SIG-M5 treated with dmso at 0.1 percent for 504 hours (cell line): Measurements from ENCODE around the gene SLCO2B1.

Experiments
- DNase-seq: peaks from one replicate; lab custom pipeline; 2025; ENCODE audit not compliant: unreplicated experiment; lab: John Stamatoyannopoulos, UW

SLCO2B1 gene

GRCh38 chr11:75214843-75215242, 63.9 kb downstream of the SLCO2B1 start:
- DNase-seq, result no peak

- DNase-seq, result no peak
Observed at GRCh38 chr11:75219869-75220268, 69.0 kb downstream of the SLCO2B1 start.

- no peak for DNase-seq
Observed at GRCh38 chr11:75223954-75224643, 73.2 kb downstream of the SLCO2B1 start.

GRCh38 chr11:75225794-75226193, 74.9 kb downstream of the SLCO2B1 start:
- no peak for DNase-seq

- no peak for DNase-seq
Observed at GRCh38 chr11:75229466-75229865, 78.6 kb downstream of the SLCO2B1 start.

- no peak for DNase-seq
Observed at GRCh38 chr11:75230621-75231020, 79.7 kb downstream of the SLCO2B1 start.

- peak; percentile 51 for DNase-seq
Observed at GRCh38 chr11:75233754-75234172, 82.9 kb downstream of the SLCO2B1 start.

- DNase-seq, result no peak
Observed at GRCh38 chr11:75236062-75236461, 85.2 kb downstream of the SLCO2B1 start.

- DNase-seq, result no peak
Observed at GRCh38 chr11:75237050-75237449, 86.1 kb downstream of the SLCO2B1 start.

GRCh38 chr11:75238595-75239440, 87.9 kb downstream of the SLCO2B1 start:
- DNase-seq, result no peak

GRCh38 chr11:75239531-75240290, 88.8 kb downstream of the SLCO2B1 start:
- no peak for DNase-seq

GRCh38 chr11:75240311-75241035, 89.6 kb downstream of the SLCO2B1 start, which contains the start of gene TPBGL:
Gene TPBGL, plus strand, starts transcription at chr11:75240774. Its CDS starts 276 bp downstream, at chr11:75241050.
- no peak for DNase-seq

- peak; percentile 60 for DNase-seq
Observed at GRCh38 chr11:75241036-75241905, 90.4 kb downstream of the SLCO2B1 start.

- no peak for DNase-seq
Observed at GRCh38 chr11:75241906-75242644, 91.2 kb downstream of the SLCO2B1 start.

- no peak for DNase-seq
Observed at GRCh38 chr11:75242722-75243600, 92.1 kb downstream of the SLCO2B1 start.

- DNase-seq, result no peak
Observed at GRCh38 chr11:75244052-75244814, 93.3 kb downstream of the SLCO2B1 start.

- no peak for DNase-seq
Observed at GRCh38 chr11:75245356-75246005, 94.6 kb downstream of the SLCO2B1 start.
